HepG2 (cell line): ENCODE results near the gene TEK. TPM values are rescaled to one million over a fixed set of nuclear protein-coding genes. Genes with fewer than 3 reads are reported as not detected.

Experiments
- ATAC-seq: fragments of 200-7000 bp; cut with Tn5 transposase; 3 replicates; pipeline ENCODE4 v1.9.1; 2020; ENCODE audit warnings: mild to moderate bottlenecking, moderate library complexity
- BruUV-seq: library from RNA; stranded (reverse); fragments of 400-500 nt; replicated peaks from 2 replicates; lab custom pipeline; 2021; lab: Mats Ljungman, UMichigan
- CTCF ChIA-PET: fragments of 300-600 bp; formaldehyde crosslinking; extraction: SDS; loops from one replicate; lab custom pipeline; 2021; ENCODE audit warnings: low total read pairs, inconsistent platforms, low intra/inter-chr PET ratio; lab: Yijun Ruan, JAX
- POLR2A ChIA-PET: fragments of 350-600 bp; sonication (Branson Sonifier 250); formaldehyde crosslinking; loops from one replicate; lab custom pipeline; 2020; ENCODE audit warnings: antibody characterized with exemption, inconsistent platforms; lab: Yijun Ruan, JAX
- DNase-seq: peaks from one replicate; pipeline ENCODE4 v3.0.0-alpha.2; 2015; ENCODE audit warnings: low spot score
- FAIRE-seq: peaks from 3 replicates; lab custom pipeline; 2011; peaks lifted over from hg19 to GRCh38; lab: Jason Lieb, UNC
- H2AFZ ChIP-seq: one replicate; pipeline ENCODE4 v1.6.1; 2011; ENCODE audit warnings: low read length, inconsistent platforms
- H3K27ac ChIP-seq: fragments of 300-600 bp; 3 replicates; pipeline ENCODE4 v1.8.0; 2011; ENCODE audit warnings: mixed run types, mild to moderate bottlenecking, mixed read lengths, low read length, inconsistent platforms; ENCODE audit not compliant: insufficient read depth; ENCODE audit errors: extremely low read length
- H3K27me3 ChIP-seq, 2 experiments: fragments of 200-600 bp in 1 of 2; 2 replicates in 1 of 2; 3 replicates in 1 of 2; pipeline versions ENCODE4 v1.6.0 to v1.8.0; 2011; ENCODE audit warnings: low read length in 2 of 2, mild to moderate bottlenecking in 2 of 2, moderate library complexity in 2 of 2, inconsistent platforms in 1 of 2; ENCODE audit not compliant: insufficient read depth in 2 of 2, control insufficient read depth in 1 of 2
- H3K36me3 ChIP-seq, 2 experiments: fragments of 200-600 bp in 1 of 2; replicated peaks in 1 of 2; 2 replicates in 1 of 2; 3 replicates in 1 of 2; pipeline versions ENCODE4 v1.5.1 to v1.8.0; 2011; ENCODE audit warnings: low read length in 2 of 2, inconsistent platforms in 1 of 2; ENCODE audit not compliant: insufficient read depth in 2 of 2, control insufficient read depth in 1 of 2
- H3K4me1 ChIP-seq: 2 replicates; pipeline ENCODE4 v1.5.1; 2012; ENCODE audit warnings: low read length, inconsistent platforms; ENCODE audit not compliant: insufficient read depth
- H3K4me2 ChIP-seq: 2 replicates; pipeline ENCODE4 v1.6.0; 2011; ENCODE audit warnings: low read depth, low read length, inconsistent platforms
- H3K4me3 ChIP-seq, 3 experiments: fragments of 200-600 bp in 1 of 3; sonication (generic), shearing (Covaris generic) in 1 of 3; replicated peaks in 1 of 3; 2 replicates each; pipeline ENCODE4 v1.5.1; 2011 to 2016; ENCODE audit warnings: low read length in 3 of 3, inconsistent platforms in 2 of 3, low read depth in 2 of 3, mild to moderate bottlenecking in 2 of 3, control low read depth in 1 of 3, mixed read lengths in 1 of 3; ENCODE audit not compliant: insufficient read depth in 1 of 3
- H3K79me2 ChIP-seq: one replicate; pipeline ENCODE4 v1.6.1; 2011; ENCODE audit warnings: low read length, inconsistent platforms; ENCODE audit not compliant: insufficient read depth
- H3K9ac ChIP-seq: 2 replicates; pipeline ENCODE4 v1.6.0; 2011; ENCODE audit warnings: mild to moderate bottlenecking, low read depth, low read length, inconsistent platforms; ENCODE audit not compliant: insufficient read depth
- H3K9me3 ChIP-seq: 2 replicates; pipeline ENCODE4 v1.5.1; 2012; ENCODE audit warnings: mild to moderate bottlenecking, low read length
- H4K20me1 ChIP-seq: 2 replicates; pipeline ENCODE4 v1.6.0; 2011; ENCODE audit warnings: inconsistent platforms, mild to moderate bottlenecking, low read length, moderate library complexity; ENCODE audit not compliant: insufficient read depth
- FOXA3 ChIP-seq: IDR thresholded peaks from 2 replicates; pipeline ENCODE4 v1.6.1; 2016; ENCODE audit warnings: missing genetic modification reagents, missing compliant biosample characterization
- GLI4 ChIP-seq: sonication (generic); formaldehyde crosslinking; IDR thresholded peaks from 2 replicates; pipeline ENCODE4 v1.5.1; 2020; ENCODE audit warnings: missing genetic modification reagents, mild to moderate bottlenecking, moderate library complexity, borderline replicate concordance
- HMG20B ChIP-seq: conservative IDR thresholded peaks from 2 replicates; pipeline ENCODE4 v1.6.1; 2016; ENCODE audit warnings: missing genetic modification reagents, missing compliant biosample characterization
- KDM6A ChIP-seq: IDR thresholded peaks from 2 replicates; pipeline ENCODE4 v1.6.1; 2016; ENCODE audit warnings: low read depth
- MYPOP ChIP-seq: sonication (generic); formaldehyde crosslinking; IDR thresholded peaks from 2 replicates; pipeline ENCODE4 v1.8.1; 2023; ENCODE audit warnings: mild to moderate bottlenecking, moderate library complexity, missing genetic modification reagents
- SALL2 ChIP-seq: sonication (generic); formaldehyde crosslinking; IDR thresholded peaks from 2 replicates; pipeline ENCODE4 v1.8.1; 2023; ENCODE audit warnings: mild to moderate bottlenecking, missing genetic modification reagents, inconsistent platforms
- SIX1 ChIP-seq: sonication (generic); formaldehyde crosslinking; IDR thresholded peaks from 2 replicates; pipeline ENCODE4 v1.4.0; 2020; ENCODE audit warnings: missing genetic modification reagents, borderline replicate concordance
- SOX13 ChIP-seq, 3 experiments: fragments of 450-650 bp in 1 of 3; sonication (generic) in 1 of 3; formaldehyde crosslinking in 1 of 3; IDR thresholded peaks in 2 of 3; conservative IDR thresholded peaks in 1 of 3; 2 replicates each; pipeline versions ENCODE4 v1.5.0 to v1.6.1; 2016 to 2020; ENCODE audit warnings: antibody characterized with exemption in 1 of 3, mild to moderate bottlenecking in 1 of 3, missing compliant biosample characterization in 1 of 3, missing genetic modification reagents in 1 of 3, moderate library complexity in 1 of 3
- THAP11 ChIP-seq: IDR thresholded peaks from 2 replicates; pipeline ENCODE4 v1.6.1; 2016; ENCODE audit warnings: missing biosample characterization, missing genetic modification reagents
- ZNF235 ChIP-seq: sonication (generic); formaldehyde crosslinking; IDR thresholded peaks from 2 replicates; pipeline ENCODE4 v1.8.1; 2023; ENCODE audit warnings: mild to moderate bottlenecking, missing genetic modification reagents, borderline replicate concordance
- ZNF407 ChIP-seq: sonication (generic); formaldehyde crosslinking; IDR thresholded peaks from one replicate; pipeline ENCODE4 v1.5.1; 2020; ENCODE audit warnings: mild to moderate bottlenecking, missing genetic modification reagents; ENCODE audit errors: not compliant biosample characterization
- ZNF790 ChIP-seq: sonication (generic); formaldehyde crosslinking; IDR thresholded peaks from 2 replicates; pipeline ENCODE4 v1.8.0; 2022; ENCODE audit warnings: missing genetic modification reagents, mild to moderate bottlenecking, borderline replicate concordance
- WGBS: methylation state at CpG from one replicate; pipeline ENCODE4 v1.1.6; 2017; ENCODE audit warnings: low lambda C conversion rate; 5-methylcytosine and 5-hydroxymethylcytosine counted together
- in situ Hi-C: cut with HindIII; loops from 2 replicates; pipeline ENCODE4 v1.10.0; 2017; ENCODE audit warnings: low pct_unique_long_range_greater_than_20kb; ENCODE audit not compliant: extremely low pct_ligation_motif_present
- intact Hi-C: fragments of 100-400 bp; cut with micrococcal nuclease; formaldehyde crosslinking; loops from one replicate; pipeline ENCODE4 v1.10.0; 2022; ENCODE audit not compliant: unreplicated experiment
- polyA plus RNA-seq, 8 experiments: library from polyadenylated mRNA; depleted of rRNA in 3 of 8; stranded (reverse) in 7 of 8; unstranded in 1 of 8; fragments of >200 nt; fragmentation: Illumina TruSeq in 4 of 8; extraction: Trizol in 4 of 8; gene quantifications; 2 replicates each; pipeline versions ENCODE4 v1.2.1 to v1.2.3, GENCODE V29; 2011 to 2016; ENCODE audit warnings: low read depth in 4 of 8, missing spikeins in 1 of 8, mixed read lengths in 1 of 8; ENCODE audit not compliant: insufficient read depth in 1 of 8
- total RNA-seq, 5 experiments: library from RNA; depleted of rRNA; stranded (reverse); fragments of >200 nt; fragmentation: Illumina TruSeq; extraction: Trizol; gene quantifications; 2 replicates each; pipeline ENCODE4 v1.2.3, GENCODE V29; 2016; ENCODE audit warnings: low read depth in 1 of 5

The TEK gene
- total and polyA plus RNA-seq, 2 of the 13 experiments (the other 11 are each of a cell fraction or from before 2014, with no cell fraction given), result not detected

- DNase-seq (no peak), FAIRE-seq (no peak), ATAC-seq (no peak)
- Histone ChIP-seq H3K9me3 (no peaks in the 10 kb centered on the region), H3K4me2 (no peak overlapping the region), H3K79me2 (no peaks in the 10 kb centered on the region), H3K27me3 (0 out of 5 replicates have a peak, but pooled peaks cover 0 to 5% of the 10 kb centered on the region in 2 experiments), H3K27ac (no peak overlapping the region), H2AFZ (no peak overlapping the region), H3K4me1 (no peaks in the 10 kb centered on the region), H3K9ac (no peak overlapping the region), H3K4me3 (no peak overlapping the region), H4K20me1 (no peaks in the 10 kb centered on the region), H3K36me3 (no peaks in the 10 kb centered on the region)
- in situ Hi-C loops (no loop called here), intact Hi-C loops (no loop called here)
- ChIA-PET CTCF (no interaction called here), POLR2A (no interaction called here)
- TF ChIP-seq THAP11 (CRISPR knock-in tag), result no peak
- no peak for TF ChIP-seq ZNF235 (CRISPR knock-in tag)
- TF ChIP-seq SALL2 (CRISPR knock-in tag), result no peak
- no peak for TF ChIP-seq SOX13 (IDR thresholded peaks at IDR 0.05)
- TF ChIP-seq SOX13 (CRISPR knock-in tag; conservative IDR thresholded peaks at IDR 0.05 in 1 of 2, IDR thresholded peaks at IDR 0.05 in 1 of 2), result no peak
- no peak for TF ChIP-seq SIX1
- no peak for TF ChIP-seq HMG20B (CRISPR knock-in tag)
- TF ChIP-seq MYPOP (CRISPR knock-in tag), result no peak
- TF ChIP-seq ZNF790 (CRISPR knock-in tag), result no peak
- TF ChIP-seq ZNF407 (CRISPR knock-in tag), result no peak
- no peak for TF ChIP-seq KDM6A (CRISPR knock-in tag)
- no peak for TF ChIP-seq GLI4 (CRISPR knock-in tag)
- no peak for TF ChIP-seq FOXA3 (CRISPR knock-in tag)
- WGBS, result 10% methylated on average over 5 of the region's 5 CpGs
- no TSS peak for BruUV-seq
Observed at GRCh38 chr9:27194401-27195091, 85.5 kb downstream of the TEK start.
